Uterus (tissue), 2 donors: ENCODE results near the gene CRIP1.

ENCODE experiments used
- POLR2A ChIP-seq, 2 donors: fragments of 450-650 bp; IDR thresholded peaks; one replicate each; pipeline ENCODE4 v1.6.1; 2016; ENCODE audit warnings: antibody characterized with exemption in 2 of 2, mild to moderate bottlenecking in 1 of 2, moderate library complexity in 1 of 2
- TF ChIP-seq, protein P1 (sequence below), 4 experiments: fragments of 200-600 bp in 2 of 4; fragments of 450-650 bp in 2 of 4; sonication (generic) in 2 of 4; IDR thresholded peaks; one replicate each; pipeline ENCODE4 v1.5.1; 2016 to 2019; ENCODE audit warnings: antibody characterized with exemption in 4 of 4, mild to moderate bottlenecking in 2 of 4, moderate library complexity in 1 of 4

DNA sequence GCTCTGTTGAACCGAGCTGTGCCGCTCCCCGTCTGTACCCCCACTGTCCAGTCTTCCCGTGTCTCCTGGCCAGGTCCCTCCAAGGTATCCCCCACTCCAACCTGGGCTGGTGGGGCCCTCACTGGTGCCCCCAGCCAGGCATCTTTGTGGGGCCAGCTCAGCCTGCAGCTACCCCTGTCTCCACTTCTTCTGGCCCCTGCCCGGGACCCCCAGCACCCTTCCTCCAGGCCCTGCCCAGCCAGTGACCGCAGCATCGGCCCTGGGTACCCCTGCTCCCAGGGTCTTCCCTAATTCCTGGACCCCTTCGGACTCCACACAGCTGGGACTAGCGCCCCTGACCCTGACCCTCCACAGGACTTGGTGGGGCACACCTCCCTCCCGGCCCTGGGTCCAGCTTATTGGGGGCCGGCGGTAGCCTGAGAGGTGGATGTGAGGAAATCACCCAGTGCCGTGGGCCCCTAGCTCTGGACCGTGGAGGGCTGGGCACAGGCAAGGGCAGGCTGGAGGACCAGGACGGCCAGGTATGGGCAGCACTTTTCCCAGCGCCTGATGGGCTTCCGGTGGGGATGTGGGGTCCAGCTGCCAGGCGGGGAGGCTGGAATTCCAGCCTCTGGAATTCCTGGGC, 4.1 kb upstream of the CRIP1 start:
- TF ChIP-seq, protein P1, sequence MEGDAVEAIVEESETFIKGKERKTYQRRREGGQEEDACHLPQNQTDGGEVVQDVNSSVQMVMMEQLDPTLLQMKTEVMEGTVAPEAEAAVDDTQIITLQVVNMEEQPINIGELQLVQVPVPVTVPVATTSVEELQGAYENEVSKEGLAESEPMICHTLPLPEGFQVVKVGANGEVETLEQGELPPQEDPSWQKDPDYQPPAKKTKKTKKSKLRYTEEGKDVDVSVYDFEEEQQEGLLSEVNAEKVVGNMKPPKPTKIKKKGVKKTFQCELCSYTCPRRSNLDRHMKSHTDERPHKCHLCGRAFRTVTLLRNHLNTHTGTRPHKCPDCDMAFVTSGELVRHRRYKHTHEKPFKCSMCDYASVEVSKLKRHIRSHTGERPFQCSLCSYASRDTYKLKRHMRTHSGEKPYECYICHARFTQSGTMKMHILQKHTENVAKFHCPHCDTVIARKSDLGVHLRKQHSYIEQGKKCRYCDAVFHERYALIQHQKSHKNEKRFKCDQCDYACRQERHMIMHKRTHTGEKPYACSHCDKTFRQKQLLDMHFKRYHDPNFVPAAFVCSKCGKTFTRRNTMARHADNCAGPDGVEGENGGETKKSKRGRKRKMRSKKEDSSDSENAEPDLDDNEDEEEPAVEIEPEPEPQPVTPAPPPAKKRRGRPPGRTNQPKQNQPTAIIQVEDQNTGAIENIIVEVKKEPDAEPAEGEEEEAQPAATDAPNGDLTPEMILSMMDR (IDR thresholded peaks at IDR 0.05) = no peak
- no peak for TF ChIP-seq POLR2A (IDR thresholded peaks at IDR 0.05)
